Measurements from ENCODE around the gene MAP3K7CL.

MAP3K7CL gene

DNA sequence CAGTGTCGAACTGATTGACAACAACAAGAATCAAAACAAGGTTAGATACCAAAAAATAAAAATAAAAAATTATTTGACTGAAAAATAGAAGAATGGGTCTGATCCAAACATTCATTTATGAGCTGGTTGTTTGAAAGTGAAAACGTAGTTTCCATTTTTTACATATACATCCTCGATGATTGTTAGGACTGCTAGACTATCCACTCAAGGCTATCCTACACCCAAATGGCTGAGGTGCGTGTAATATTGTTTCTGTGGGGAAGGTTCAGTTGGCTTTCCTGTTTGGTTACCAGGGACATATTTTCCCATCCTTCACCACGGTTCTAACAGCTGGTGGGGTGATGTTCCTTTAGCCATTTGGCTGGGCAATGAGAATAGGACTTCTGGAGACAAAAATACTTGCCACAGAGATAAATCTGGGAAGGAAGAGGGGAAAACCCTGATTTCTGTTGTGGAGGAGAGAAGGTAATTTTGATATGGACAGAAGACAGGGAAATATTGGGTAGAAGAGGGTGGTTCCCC lies 66.3 kb downstream of the MAP3K7CL start:
- DNase-seq (ENCODE audit: low spot score): no peak

DNA sequence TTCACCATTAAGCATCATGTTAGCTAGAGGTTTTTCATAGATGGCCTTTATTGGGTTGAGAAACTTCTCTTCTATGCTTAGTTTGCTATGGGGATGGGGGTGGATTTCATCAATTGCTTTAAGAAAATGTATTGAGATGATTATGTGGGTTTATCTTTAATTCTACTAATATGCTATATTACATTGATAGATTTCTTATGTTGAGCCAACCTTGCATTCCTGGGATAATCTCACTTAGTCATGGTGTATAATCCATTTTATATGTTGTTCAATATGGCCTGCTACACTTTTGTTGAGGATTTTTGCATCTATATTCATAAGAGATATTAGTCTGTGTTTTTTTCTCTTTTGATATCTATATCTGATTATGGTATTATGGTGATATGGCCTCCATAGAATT lies 70.7 kb downstream of the MAP3K7CL start:
- no peak for DNase-seq (ENCODE audit: low spot score)

- no peak for DNase-seq (ENCODE audit: low spot score)
Observed at GRCh38 chr21:29205009-29205408, 74.6 kb downstream of the MAP3K7CL start.

- no peak for DNase-seq (ENCODE audit: low spot score)
Observed at GRCh38 chr21:29205988-29206387, 75.5 kb downstream of the MAP3K7CL start.

- no peak for DNase-seq (ENCODE audit: low spot score)
Observed at GRCh38 chr21:29206445-29206844, 76.0 kb downstream of the MAP3K7CL start.

- no peak for DNase-seq (ENCODE audit: low spot score)
Observed at GRCh38 chr21:29207201-29207600, 76.8 kb downstream of the MAP3K7CL start.

- no peak for DNase-seq (ENCODE audit: low spot score)
Observed at GRCh38 chr21:29208044-29208681, 77.7 kb downstream of the MAP3K7CL start.

- no peak for DNase-seq (ENCODE audit: low spot score)
Observed at GRCh38 chr21:29208682-29209059, 78.2 kb downstream of the MAP3K7CL start.

DNA sequence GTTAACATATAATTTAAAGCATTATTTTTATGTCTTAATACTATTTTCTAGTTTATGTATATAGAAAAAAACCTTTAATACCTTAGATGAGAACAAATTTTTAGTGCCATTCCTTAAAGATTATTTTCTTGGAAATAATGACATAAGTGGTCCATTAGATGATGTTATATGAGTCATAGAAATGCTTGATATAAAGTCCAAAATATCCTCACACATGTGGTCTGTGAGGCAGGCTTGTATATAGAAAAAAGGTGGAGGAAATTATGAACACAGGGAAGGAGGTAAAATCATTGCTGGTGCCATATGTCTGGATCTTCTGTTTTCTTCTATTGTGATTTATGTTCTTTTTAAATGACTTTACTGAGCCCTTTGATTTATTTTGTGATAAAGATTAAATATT lies 79.3 kb downstream of the MAP3K7CL start:
- DNase-seq (ENCODE audit: low spot score): no peak

- DNase-seq (ENCODE audit: low spot score): no peak
Observed at GRCh38 chr21:29211205-29211604, 80.8 kb downstream of the MAP3K7CL start.

DNA sequence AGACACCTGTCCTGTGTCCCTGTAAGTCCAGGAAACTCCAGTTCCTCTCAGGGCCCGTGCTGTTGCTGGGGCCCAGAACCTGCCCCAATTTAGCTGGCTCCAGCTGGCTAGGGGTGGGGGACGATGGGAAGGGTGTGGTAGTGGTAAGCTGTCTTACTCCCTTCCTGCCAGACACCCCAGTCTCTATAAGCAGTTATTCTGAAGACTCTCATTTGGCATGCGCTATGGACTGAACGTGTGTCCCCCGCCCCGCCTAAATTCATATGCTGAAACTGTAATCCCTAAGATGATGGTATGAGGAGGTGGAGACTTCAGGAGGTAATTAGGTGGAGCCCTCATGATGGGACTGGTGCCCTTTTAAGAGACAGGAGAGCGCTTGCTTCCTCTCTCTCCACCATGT lies 82.0 kb downstream of the MAP3K7CL start:
- no peak for DNase-seq (ENCODE audit: low spot score)

DNA sequence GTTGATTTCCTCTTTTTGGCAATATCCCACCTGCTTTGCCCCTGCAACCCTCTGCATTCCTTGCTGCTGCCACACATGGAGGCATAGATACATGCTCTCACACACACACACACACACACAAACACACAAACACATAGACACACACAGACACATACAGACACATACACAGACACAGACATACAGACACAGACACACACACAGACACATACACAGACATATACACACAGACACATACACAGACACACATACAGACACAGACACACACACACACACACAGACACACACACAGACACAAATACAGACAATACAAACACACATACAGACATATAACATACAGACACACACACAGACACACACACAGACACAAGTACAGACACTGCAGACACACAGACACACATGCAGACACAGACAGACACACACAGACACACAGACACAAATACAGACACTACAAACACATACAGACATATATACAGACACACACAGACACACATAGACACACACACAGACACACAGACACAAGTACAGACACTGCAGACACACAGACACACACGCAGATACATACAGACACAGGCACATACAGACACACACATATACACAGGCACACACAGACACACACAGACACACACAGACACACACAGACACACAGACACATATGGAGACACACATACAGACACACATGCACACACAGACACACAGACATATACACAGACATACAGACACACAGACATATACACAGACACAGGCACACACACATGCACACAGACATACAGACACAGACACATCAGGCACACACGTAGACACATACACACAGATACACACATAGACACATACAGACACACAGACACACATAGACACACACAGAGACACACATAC lies 83.3 kb downstream of the MAP3K7CL start:
- DNase-seq (ENCODE audit: low spot score): no peak

DNA sequence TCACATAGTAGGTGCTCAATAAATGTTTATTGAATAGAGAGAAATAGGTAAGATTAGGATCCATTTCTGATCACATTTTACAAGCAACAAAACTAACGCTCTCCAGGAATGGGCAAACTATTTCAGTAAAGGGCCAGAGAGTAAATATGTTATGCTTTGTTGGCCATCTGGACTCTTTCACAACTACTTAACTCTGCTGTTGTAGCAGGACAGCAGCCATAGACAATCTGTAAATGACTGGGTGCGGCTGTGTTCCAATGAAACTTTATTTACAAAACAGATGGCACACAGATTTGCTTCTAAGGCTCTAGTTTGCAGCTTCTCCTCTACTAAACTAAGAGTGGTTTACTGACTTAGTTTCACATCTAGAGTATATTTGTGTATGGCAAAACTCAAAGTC lies 85.3 kb downstream of the MAP3K7CL start:
- no peak for DNase-seq (ENCODE audit: low spot score)

GRCh38 chr21:29217818-29218291 lies 87.4 kb downstream of the MAP3K7CL start:
- DNase-seq (ENCODE audit: low spot score): no peak

- DNase-seq (ENCODE audit: low spot score): no peak
Observed at GRCh38 chr21:29218749-29219148, 88.3 kb downstream of the MAP3K7CL start.

DNA sequence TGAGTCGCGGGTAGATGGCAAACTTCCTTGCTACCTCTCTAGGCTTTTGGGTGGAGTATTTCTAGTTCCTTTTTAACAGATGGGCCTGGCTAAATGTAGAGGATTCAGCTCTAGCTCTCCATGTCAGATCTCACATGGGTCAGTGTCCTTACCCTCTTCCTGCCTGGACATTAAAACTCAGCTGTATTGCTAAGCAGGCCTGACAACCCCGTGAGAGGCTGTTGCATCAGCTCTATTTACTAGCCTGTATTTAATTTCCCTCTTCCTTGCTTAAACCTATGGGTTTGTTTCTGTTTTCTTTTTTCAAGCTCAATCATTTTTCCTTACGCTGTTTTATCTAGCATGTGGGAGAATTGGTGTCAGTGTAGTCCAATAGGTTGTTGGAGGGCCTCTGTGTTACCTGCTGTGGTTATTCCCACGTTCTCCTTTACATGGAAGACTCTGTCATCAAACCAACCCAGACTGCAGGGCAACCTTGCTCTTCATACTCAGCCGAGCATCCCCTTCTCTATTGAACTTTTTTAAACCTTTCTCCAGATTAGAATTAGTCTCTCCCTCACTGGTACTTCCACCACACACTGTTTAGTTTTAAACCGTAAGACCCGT lies 88.8 kb downstream of the MAP3K7CL start:
- DNase-seq (ENCODE audit: low spot score): no peak

DNA sequence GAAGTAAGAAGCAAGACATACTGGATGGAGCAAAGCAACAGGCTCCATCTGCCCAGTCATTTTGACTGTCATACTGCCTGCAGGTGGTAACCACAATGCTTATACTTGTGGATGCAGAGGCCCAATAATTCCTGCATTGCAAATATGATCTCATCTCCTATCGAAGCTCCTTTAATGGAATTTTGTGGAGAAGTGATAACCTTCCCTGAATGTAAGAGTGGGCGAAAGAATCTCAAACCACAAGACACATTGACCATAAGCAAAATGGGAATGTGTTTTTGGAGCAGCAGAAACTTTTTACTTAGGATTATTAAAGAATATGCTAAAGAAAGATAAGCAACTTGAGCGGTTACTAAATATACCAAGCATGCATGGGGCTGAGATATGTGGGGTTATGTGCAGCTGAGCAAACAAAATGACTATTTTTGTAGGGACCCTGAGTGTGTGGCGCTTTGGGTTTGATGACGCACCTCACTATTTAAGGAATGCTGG lies 90.9 kb downstream of the MAP3K7CL start:
- DNase-seq (ENCODE audit: low spot score): no peak

- no peak for DNase-seq (ENCODE audit: low spot score)
Observed at GRCh38 chr21:29224006-29224405, 93.6 kb downstream of the MAP3K7CL start.
